ENCODE results near the gene PLCB1. TPM values are rescaled to one million over a fixed set of nuclear protein-coding genes. Genes with fewer than 3 reads are reported as not detected.

The PLCB1 gene
- polyA plus RNA-seq, 4 donors = 1.8 to 5.4 (median 2.0) TPM

GRCh38 chr20:8133851-8134451 is 1.9 kb downstream of the PLCB1 start:
- Histone ChIP-seq H3K9me3 (ENCODE audit: control insufficient read depth in 2 of 2, insufficient read depth in 1 of 2, low read depth in 1 of 2, low read length in 1 of 2) (no peaks in the 10 kb centered on the region), H3K27me3 (ENCODE audit: control insufficient read depth in 3 of 3, insufficient read depth in 3 of 3, low read length in 3 of 3) (peaks cover 0 to 35% (median 4%) of the 10 kb centered on the region in 3 donors), H3K27ac (ENCODE audit: low read depth in 1 of 3, low read length in 2 of 3) (no peak overlapping the region), H3K4me3 (ENCODE audit: low read depth in 1 of 3, low read length in 3 of 3) (no peak overlapping the region), H3K4me1 (ENCODE audit: control insufficient read depth in 3 of 3, insufficient read depth in 2 of 3, low read depth in 1 of 3, low read length in 2 of 3) (no peaks in the 10 kb centered on the region), H3K36me3 (ENCODE audit: control insufficient read depth in 3 of 3, insufficient read depth in 2 of 3, low read depth in 1 of 3, low read length in 3 of 3) (no peaks in the 10 kb centered on the region)
- WGBS, 3 donors = 59 to 74% (median 65%) methylated on average over 7 of the region's 7 CpGs
- FAIRE-seq (no peak), DNase-seq (no peak)

DNA sequence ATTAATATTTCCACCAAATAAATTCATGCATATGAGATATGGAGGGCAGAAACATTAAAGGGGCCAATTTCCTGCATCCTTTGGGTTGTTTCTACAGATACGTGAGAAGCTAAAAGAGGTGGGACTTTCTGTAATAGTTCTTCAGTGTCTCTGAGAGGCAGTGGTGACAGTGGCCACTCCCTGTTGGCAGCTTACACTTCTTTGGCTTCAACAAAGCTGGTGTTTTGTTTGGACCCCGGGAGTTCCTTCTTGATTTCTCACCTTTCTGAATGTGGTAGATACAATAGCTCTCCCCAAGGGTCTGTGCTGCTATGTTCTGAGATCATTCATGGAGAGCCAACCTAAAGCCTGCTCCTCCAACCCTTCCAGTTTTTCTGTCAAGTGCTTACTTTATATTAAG is 7.8 kb downstream of the PLCB1 start:
- H3K4me1 ChIP-seq (ENCODE audit: control insufficient read depth in 3 of 3, insufficient read depth in 2 of 3, low read depth in 1 of 3, low read length in 2 of 3) = no peaks in the 10 kb centered on the region
- no peak overlapping the region for H3K27ac ChIP-seq (ENCODE audit: low read depth in 1 of 3, low read length in 2 of 3)
- no peaks in the 10 kb centered on the region for H3K9me3 ChIP-seq (ENCODE audit: control insufficient read depth in 2 of 2, insufficient read depth in 1 of 2, low read depth in 1 of 2, low read length in 1 of 2)
- no peak for FAIRE-seq
- peaks cover 0 to 12% (median 0%) of the 10 kb centered on the region in 3 donors for H3K27me3 ChIP-seq (ENCODE audit: control insufficient read depth in 3 of 3, insufficient read depth in 3 of 3, low read length in 3 of 3)
- DNase-seq = no peak
- no peak overlapping the region for H3K4me3 ChIP-seq (ENCODE audit: low read depth in 1 of 3, low read length in 3 of 3)
- 72 to 77% (median 76%) methylated on average over 2 of the region's 2 CpGs for WGBS, 3 donors
- H3K36me3 ChIP-seq (ENCODE audit: control insufficient read depth in 3 of 3, insufficient read depth in 2 of 3, low read depth in 1 of 3, low read length in 3 of 3) = no peaks in the 10 kb centered on the region

- no peaks in the 10 kb centered on the region for H3K27me3 ChIP-seq (ENCODE audit: control insufficient read depth in 3 of 3, insufficient read depth in 3 of 3, low read length in 3 of 3)
- FAIRE-seq (no peak), DNase-seq (no peak)
- no peaks in the 10 kb centered on the region for H3K9me3 ChIP-seq (ENCODE audit: control insufficient read depth in 2 of 2, insufficient read depth in 1 of 2, low read depth in 1 of 2, low read length in 1 of 2)
- no peak overlapping the region for H3K4me3 ChIP-seq (ENCODE audit: low read depth in 1 of 3, low read length in 3 of 3)
- WGBS, 3 donors = 83 to 95% (median 95%) methylated on average over 3 of the region's 3 CpGs
- no peaks in the 10 kb centered on the region for H3K4me1 ChIP-seq (ENCODE audit: control insufficient read depth in 3 of 3, insufficient read depth in 2 of 3, low read depth in 1 of 3, low read length in 2 of 3)
- H3K27ac ChIP-seq (ENCODE audit: low read depth in 1 of 3, low read length in 2 of 3) = no peak overlapping the region
- no peaks in the 10 kb centered on the region for H3K36me3 ChIP-seq (ENCODE audit: control insufficient read depth in 3 of 3, insufficient read depth in 2 of 3, low read depth in 1 of 3, low read length in 3 of 3)
These were observed 11.4 kb downstream of the PLCB1 start for GRCh38 chr20:8143474-8143873.

- Histone ChIP-seq H3K27me3 (ENCODE audit: control insufficient read depth in 3 of 3, insufficient read depth in 3 of 3, low read length in 3 of 3) (no peaks in the 10 kb centered on the region), H3K36me3 (ENCODE audit: control insufficient read depth in 3 of 3, insufficient read depth in 2 of 3, low read depth in 1 of 3, low read length in 3 of 3) (no peaks in the 10 kb centered on the region), H3K4me3 (ENCODE audit: low read depth in 1 of 3, low read length in 3 of 3) (no peak overlapping the region), H3K4me1 (ENCODE audit: control insufficient read depth in 3 of 3, insufficient read depth in 2 of 3, low read depth in 1 of 3, low read length in 2 of 3) (no peaks in the 10 kb centered on the region), H3K9me3 (ENCODE audit: control insufficient read depth in 2 of 2, insufficient read depth in 1 of 2, low read depth in 1 of 2, low read length in 1 of 2) (no peaks in the 10 kb centered on the region), H3K27ac (ENCODE audit: low read depth in 1 of 3, low read length in 2 of 3) (no peak overlapping the region)
- 75 to 86% (median 77%) methylated on average over 13 of the region's 13 CpGs for WGBS, 3 donors
- DNase-seq (no peak), FAIRE-seq (no peak)
These were observed 12.5 kb downstream of the PLCB1 start for GRCh38 chr20:8144282-8145245.

- H3K36me3 ChIP-seq (ENCODE audit: control insufficient read depth in 3 of 3, insufficient read depth in 2 of 3, low read depth in 1 of 3, low read length in 3 of 3) = no peaks in the 10 kb centered on the region
- no peaks in the 10 kb centered on the region for H3K27me3 ChIP-seq (ENCODE audit: control insufficient read depth in 3 of 3, insufficient read depth in 3 of 3, low read length in 3 of 3)
- H3K4me3 ChIP-seq (ENCODE audit: low read depth in 1 of 3, low read length in 3 of 3) = no peak overlapping the region
- 87 to 93% (median 87%) methylated on average over 8 of the region's 8 CpGs for WGBS, 3 donors
- H3K9me3 ChIP-seq (ENCODE audit: control insufficient read depth in 2 of 2, insufficient read depth in 1 of 2, low read depth in 1 of 2, low read length in 1 of 2) = no peaks in the 10 kb centered on the region
- no peak overlapping the region for H3K27ac ChIP-seq (ENCODE audit: low read depth in 1 of 3, low read length in 2 of 3)
- DNase-seq (no peak), FAIRE-seq (no peak)
- no peaks in the 10 kb centered on the region for H3K4me1 ChIP-seq (ENCODE audit: control insufficient read depth in 3 of 3, insufficient read depth in 2 of 3, low read depth in 1 of 3, low read length in 2 of 3)
These were observed 13.4 kb downstream of the PLCB1 start for GRCh38 chr20:8145246-8146168.

GRCh38 chr20:8147476-8147875 is 15.4 kb downstream of the PLCB1 start:
- no peak overlapping the region for H3K4me3 ChIP-seq (ENCODE audit: low read depth in 1 of 3, low read length in 3 of 3)

DNA sequence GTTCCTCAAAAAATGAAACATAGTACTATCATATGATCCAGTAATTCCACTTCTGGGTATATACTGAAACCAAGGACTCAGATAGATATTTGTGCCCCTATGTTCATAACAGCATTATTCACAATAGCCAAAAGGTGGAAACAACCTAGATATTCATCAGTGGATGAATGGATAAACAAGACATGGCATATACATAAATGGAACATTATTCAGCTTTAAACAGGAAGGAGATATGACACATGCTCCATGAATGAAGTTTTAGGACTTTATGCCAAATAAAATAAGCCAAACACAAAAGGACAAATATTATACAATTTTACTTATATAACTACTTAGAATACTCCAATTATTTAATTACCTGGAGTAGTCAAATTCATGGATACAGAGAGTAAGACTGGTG is 16.4 kb downstream of the PLCB1 start:
- no peaks in the 10 kb centered on the region for H3K9me3 ChIP-seq (ENCODE audit: control insufficient read depth in 2 of 2, insufficient read depth in 1 of 2, low read depth in 1 of 2, low read length in 1 of 2)
- H3K27ac ChIP-seq (ENCODE audit: low read depth in 1 of 3, low read length in 2 of 3) = no peak overlapping the region
- no peak overlapping the region for H3K4me3 ChIP-seq (ENCODE audit: low read depth in 1 of 3, low read length in 3 of 3)
- DNase-seq = no peak
- H3K36me3 ChIP-seq (ENCODE audit: control insufficient read depth in 3 of 3, insufficient read depth in 2 of 3, low read depth in 1 of 3, low read length in 3 of 3) = no peaks in the 10 kb centered on the region
- FAIRE-seq = no peak
- no peaks in the 10 kb centered on the region for H3K27me3 ChIP-seq (ENCODE audit: control insufficient read depth in 3 of 3, insufficient read depth in 3 of 3, low read length in 3 of 3)
- no peaks in the 10 kb centered on the region for H3K4me1 ChIP-seq (ENCODE audit: control insufficient read depth in 3 of 3, insufficient read depth in 2 of 3, low read depth in 1 of 3, low read length in 2 of 3)

More at GRCh38 chr20:8147476-8147875, 15.4 kb downstream of the PLCB1 start:
- Histone ChIP-seq H3K27ac (ENCODE audit: low read depth in 1 of 3, low read length in 2 of 3) (no peak overlapping the region), H3K36me3 (ENCODE audit: control insufficient read depth in 3 of 3, insufficient read depth in 2 of 3, low read depth in 1 of 3, low read length in 3 of 3) (no peaks in the 10 kb centered on the region), H3K9me3 (ENCODE audit: control insufficient read depth in 2 of 2, insufficient read depth in 1 of 2, low read depth in 1 of 2, low read length in 1 of 2) (no peaks in the 10 kb centered on the region), H3K4me1 (ENCODE audit: control insufficient read depth in 3 of 3, insufficient read depth in 2 of 3, low read depth in 1 of 3, low read length in 2 of 3) (no peaks in the 10 kb centered on the region), H3K27me3 (ENCODE audit: control insufficient read depth in 3 of 3, insufficient read depth in 3 of 3, low read length in 3 of 3) (no peaks in the 10 kb centered on the region)
- DNase-seq (no peak), FAIRE-seq (no peak)
- WGBS, 3 donors = 83 to 89% (median 84%) methylated on average over 3 of the region's 3 CpGs

- H3K4me1 ChIP-seq (ENCODE audit: control insufficient read depth in 3 of 3, insufficient read depth in 2 of 3, low read depth in 1 of 3, low read length in 2 of 3) = peaks cover 0 to 4% (median 0%) of the 10 kb centered on the region in 3 donors
- WGBS, 3 donors = 47 to 76% (median 76%) methylated on average over 1 of the region's 1 CpG
- DNase-seq = no peak
These were observed 18.5 kb downstream of the PLCB1 start for GRCh38 chr20:8150591-8150990.

More at GRCh38 chr20:8150591-8150990, 18.5 kb downstream of the PLCB1 start:
- H3K27ac ChIP-seq (ENCODE audit: low read depth in 1 of 3, low read length in 2 of 3) = no peak overlapping the region
- no peaks in the 10 kb centered on the region for H3K9me3 ChIP-seq (ENCODE audit: control insufficient read depth in 2 of 2, insufficient read depth in 1 of 2, low read depth in 1 of 2, low read length in 1 of 2)
- FAIRE-seq = no peak
- H3K36me3 ChIP-seq (ENCODE audit: control insufficient read depth in 3 of 3, insufficient read depth in 2 of 3, low read depth in 1 of 3, low read length in 3 of 3) = no peaks in the 10 kb centered on the region
- no peak overlapping the region for H3K4me3 ChIP-seq (ENCODE audit: low read depth in 1 of 3, low read length in 3 of 3)
- no peaks in the 10 kb centered on the region for H3K27me3 ChIP-seq (ENCODE audit: control insufficient read depth in 3 of 3, insufficient read depth in 3 of 3, low read length in 3 of 3)
